ENCODE measurements around the gene MEN1. TPM values are rescaled to one million over a fixed set of nuclear protein-coding genes. Genes with fewer than 3 reads are reported as not detected.
A peak's percentile ranks its signal among the peaks of the same experiment; 100 is the strongest.

The MEN1 gene
- total RNA-seq (2016; rRNA removed; fragmentation: Illumina TruSeq; extraction: Trizol) = 15.3 and 20.5 TPM in 2 replicates
- 3.8 and 4.3 TPM in 2 replicates for total RNA-seq (2016; cell fraction: cytosol; rRNA removed; fragmentation: Illumina TruSeq; extraction: Trizol; ENCODE audit: low read depth)
- 11.7 and 21.5 TPM in 2 replicates for total RNA-seq (2016; cell fraction: insoluble cytoplasmic fraction; rRNA removed; fragmentation: Illumina TruSeq; extraction: Trizol)
- total RNA-seq (2016; cell fraction: membrane; rRNA removed; fragmentation: Illumina TruSeq; extraction: Trizol) = 9.8 and 11.2 TPM in 2 replicates
- 16.8 and 17.9 TPM in 2 replicates for total RNA-seq (2016; cell fraction: nucleus; rRNA removed; fragmentation: Illumina TruSeq; extraction: Trizol)
- 27.3 and 30.9 TPM in 2 replicates for polyA plus RNA-seq (2011; rRNA removed)
- 11.1 and 16.7 TPM in 2 replicates for polyA plus RNA-seq (2011; cell fraction: cytosol; rRNA removed)
- polyA plus RNA-seq (2011; cell fraction: nucleus; rRNA removed) = 97.2 and 109 TPM in 2 replicates
- 19.6 and 26.4 TPM in 2 replicates for polyA plus RNA-seq (2012)
- 5.0 and 5.9 TPM in 2 replicates for polyA plus RNA-seq (2016; cell fraction: cytosol; fragmentation: Illumina TruSeq; extraction: Trizol; ENCODE audit: low read depth)
- 24.4 and 31.0 TPM in 2 replicates for polyA plus RNA-seq (2016; cell fraction: insoluble cytoplasmic fraction; fragmentation: Illumina TruSeq; extraction: Trizol; ENCODE audit: low read depth)
- polyA plus RNA-seq (2016; cell fraction: membrane; fragmentation: Illumina TruSeq; extraction: Trizol; ENCODE audit: low read depth) = 13.6 and 15.0 TPM in 2 replicates
- polyA plus RNA-seq (2016; cell fraction: nucleus; fragmentation: Illumina TruSeq; extraction: Trizol; ENCODE audit: insufficient read depth, low read depth) = 70.2 and 70.8 TPM in 2 replicates
- polyA minus RNA-seq (2011; rRNA and poly(A)+ RNA removed; ENCODE audit: low replicate concordance) = 38.1 and 40.7 TPM in 2 replicates
- polyA minus RNA-seq (2011; cell fraction: cytosol; rRNA and poly(A)+ RNA removed) = 14.8 and 15.4 TPM in 2 replicates
- 11.1 and 15.7 TPM in 2 replicates for polyA minus RNA-seq (2011; cell fraction: nucleus; rRNA and poly(A)+ RNA removed)
- percentile 47 among the genes with signal in this experiment for Bru-seq, nascent RNA
- percentile 75 among the genes with signal in this experiment for BruChase-seq, experiment 1, labeled RNA remaining after a 6-hour chase
- percentile 65 among the genes with signal in this experiment for BruChase-seq, experiment 2, labeled RNA remaining after a 2-hour chase
- long read RNA-seq, experiment 1, partial matches to known transcripts = 8 of 15 reads
- long read RNA-seq, experiment 1, other reads (novel, unspliced or antisense) = 6 of 15 reads
- long read RNA-seq, experiment 2, transcript MEN1-207 (9 exons, 3,150 nt) = major isoform, 10 of 82 reads
- long read RNA-seq, experiment 2, transcript MEN1-202 (10 exons, 3,148 nt) = major isoform, 10 of 82 reads
- long read RNA-seq, experiment 2, partial matches to known transcripts = 21 of 82 reads
- long read RNA-seq, experiment 2, other reads (novel, unspliced or antisense) = 39 of 82 reads

GRCh38 chr11:64810271-64810890 is at the start of gene MEN1:
MEN1 (minus strand) TSS chr11:64810551; CDS start chr11:64810109, 442 bp downstream.
- BruUV-seq (replicated peaks) = no TSS peak
- no peaks in the 10 kb centered on the region for H3K9me3 ChIP-seq (ENCODE audit: low read length)
- H3K4me1 ChIP-seq (ENCODE audit: insufficient read depth, low read length) = peaks cover 39% of the 10 kb centered on the region
- peak within 1 kb of the TSS; percentile 69 for H3K9ac ChIP-seq (ENCODE audit: insufficient read depth, low read depth, low read length)
- ATAC-seq (peak; percentile 97), DNase-seq (ENCODE audit: low spot score) (peak; percentile 95), FAIRE-seq (peak; percentile 96)
- no peaks in the 10 kb centered on the region for H4K20me1 ChIP-seq (ENCODE audit: insufficient read depth, low read length)
- CTCF ChIA-PET (ENCODE audit: low intra/inter-chr PET ratio, low total read pairs) = no interaction called here
- H3K27me3 ChIP-seq (ENCODE audit: control insufficient read depth in 1 of 2, insufficient read depth in 2 of 2, low read length in 2 of 2) = no peaks in the 10 kb centered on the region
- 2% methylated on average over 22 of the region's 46 CpGs for WGBS (ENCODE audit: low lambda C conversion rate)
- POLR2A ChIA-PET = interaction anchor here (0.6 to 2.7 kb wide), 8 partner anchors 10 to 434 kb away, joined by 3 to 15 read pairs (median 4); partner anchors contain the start of genes GPHA2 and SF1
- H3K4me3 ChIP-seq (replicated peaks in 1 of 3; ENCODE audit: insufficient read depth in 1 of 3, low read depth in 2 of 3, low read length in 3 of 3) = peak within 1 kb of the TSS; percentile 78 to 90 (median 82)
- in situ Hi-C loops (cut with HindIII; ENCODE audit: extremely low pct_ligation_motif_present, low pct_unique_long_range_greater_than_20kb) = no loop called here
- peak within 1 kb of the TSS; percentile 95 for H2AFZ ChIP-seq (ENCODE audit: low read length)
- H3K79me2 ChIP-seq (ENCODE audit: insufficient read depth, low read length) = no peaks in the 10 kb centered on the region
- H3K27ac ChIP-seq (ENCODE audit: extremely low read length, insufficient read depth, low read length) = peak within 1 kb of the TSS; percentile 58
- peak within 1 kb of the TSS; percentile 93 for H3K4me2 ChIP-seq (ENCODE audit: low read depth, low read length)
- intact Hi-C loops (cut with micrococcal nuclease; ENCODE audit: unreplicated experiment) = no loop called here
- peaks cover 6 to 22% of the 10 kb centered on the region in 2 experiments; a peak in 4 of 5 replicates for H3K36me3 ChIP-seq (replicated peaks in 1 of 2; ENCODE audit: control insufficient read depth in 1 of 2, insufficient read depth in 2 of 2, low read length in 2 of 2)
- TF ChIP-seq DMTF1 (CRISPR knock-in tag; IDR thresholded peaks at IDR 0.05) (no peak), ZMYM4 (CRISPR knock-in tag; IDR thresholded peaks at IDR 0.05) (peak; percentile 38; the same call in 1 of the 2 replicates), ZNF792 (CRISPR knock-in tag; IDR thresholded peaks at IDR 0.05) (peak; percentile 36; the same call in 1 of the 2 replicates), NONO (IDR thresholded peaks at IDR 0.05) (no peak), NONO (CRISPR knock-in tag; conservative IDR thresholded peaks at IDR 0.05) (0 out of 2 replicates have a peak, but pooled peaks have one; percentile 28), GMEB1 (CRISPR knock-in tag; IDR thresholded peaks at IDR 0.05; ENCODE audit: borderline replicate concordance) (peak; percentile 93), MBD4 (IDR thresholded peaks at IDR 0.05; ENCODE audit: borderline replicate concordance, low read length) (no peak), ZBTB33 (CRISPR knock-in tag; IDR thresholded peaks at IDR 0.05) (no peak; the same call in 1 of the 2 replicates), RBFOX2 (IDR thresholded peaks at IDR 0.05; ENCODE audit: low read depth, low read length) (peak; percentile 84), POLR2AphosphoS2 (IDR thresholded peaks at IDR 0.05; ENCODE audit: low read depth, low read length) (no peak), KLF6 (CRISPR knock-in tag; IDR thresholded peaks at IDR 0.05) (no peak), ZFP36 (IDR thresholded peaks at IDR 0.05; ENCODE audit: borderline replicate concordance, low read depth, low read length, partially characterized antibody) (no peak)

All from HepG2 (cell line).